BE2C (cell line): Measurements from ENCODE around the gene DOCK9.

Source experiments
- DNase-seq: peaks from one replicate; pipeline ENCODE4 v3.0.0-alpha.2; 2020
- H3K27me3 ChIP-seq: fragments of 250-450 bp; sonication (Bioruptor Pico); 2 replicates; pipeline ENCODE4 v1.5.1; 2020; ENCODE audit warnings: mild to moderate bottlenecking
- H3K36me3 ChIP-seq: fragments of 250-450 bp; sonication (Bioruptor Pico); 2 replicates; pipeline ENCODE4 v1.5.1; 2020; ENCODE audit warnings: mild to moderate bottlenecking
- H3K4me1 ChIP-seq: fragments of 250-450 bp; sonication (Bioruptor Pico); 2 replicates; pipeline ENCODE4 v1.5.1; 2020
- H3K4me3 ChIP-seq: 2 replicates; pipeline ENCODE4 v1.5.1; 2011; ENCODE audit warnings: low read depth, low read length
- H3K9me3 ChIP-seq: fragments of 250-450 bp; sonication (Bioruptor Pico); 2 replicates; pipeline ENCODE4 v1.5.1; 2020
- CTCF ChIP-seq: IDR thresholded peaks from 2 replicates; pipeline ENCODE4 v1.5.1; 2012; ENCODE audit warnings: mild to moderate bottlenecking, low read depth, low read length

DOCK9 gene

GRCh38 chr13:98780451-98780850 lies 197.4 kb downstream of the DOCK9 start:
- Histone ChIP-seq H3K36me3 (no peaks in the 10 kb centered on the region), H3K27me3 (no peaks in the 10 kb centered on the region; the same call in 1 of the 2 replicates), H3K4me3 (no peak overlapping the region), H3K9me3 (no peaks in the 10 kb centered on the region), H3K4me1 (no peaks in the 10 kb centered on the region)
- no peak for TF ChIP-seq CTCF
- DNase-seq, result no peak

DNA sequence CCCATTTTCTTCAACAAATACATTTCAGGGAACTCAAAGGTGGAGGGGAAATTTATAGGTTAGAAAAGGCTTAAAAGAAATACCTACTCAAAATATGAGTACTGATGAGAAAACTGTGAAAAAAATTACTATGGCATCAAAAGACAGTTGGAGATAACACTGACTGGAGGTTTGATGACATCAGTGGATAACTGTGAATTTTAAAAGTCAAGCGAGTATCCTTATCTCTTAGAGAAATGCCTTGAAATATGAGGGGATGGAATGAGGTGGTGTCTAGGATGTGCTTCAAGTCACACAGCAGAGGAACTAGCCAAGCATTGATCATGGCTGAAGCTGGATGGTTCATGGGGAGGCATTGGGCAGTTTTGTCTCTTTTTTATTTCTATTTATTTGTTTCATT lies 198.2 kb downstream of the DOCK9 start:
- no peak for TF ChIP-seq CTCF
- no peaks in the 10 kb centered on the region for H3K36me3 ChIP-seq
- no peaks in the 10 kb centered on the region for H3K9me3 ChIP-seq
- no peaks in the 10 kb centered on the region; the same call in 1 of the 2 replicates for H3K27me3 ChIP-seq
- H3K4me1 ChIP-seq, result no peaks in the 10 kb centered on the region
- no peak for DNase-seq
- H3K4me3 ChIP-seq, result no peak overlapping the region

DNA sequence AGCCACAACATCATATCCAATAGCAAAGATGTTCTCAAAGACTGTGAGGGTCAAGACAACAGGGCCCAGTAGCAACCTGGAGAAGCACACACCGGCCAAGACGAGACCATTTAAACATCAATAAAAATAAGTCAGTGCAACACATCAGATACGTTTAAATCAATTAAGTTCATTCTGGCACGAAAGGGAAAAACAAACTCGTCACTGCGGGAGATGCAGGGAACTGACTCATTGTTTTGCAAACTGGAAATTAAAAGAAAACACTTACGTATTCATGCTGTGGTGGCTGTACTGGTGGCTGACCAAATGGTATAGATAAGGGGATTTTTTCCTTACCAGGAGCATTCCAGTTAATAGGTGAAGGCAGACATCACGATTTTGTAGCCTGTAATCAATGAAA lies 199.1 kb downstream of the DOCK9 start:
- no peak for DNase-seq
- H3K36me3 ChIP-seq, result no peaks in the 10 kb centered on the region
- H3K4me1 ChIP-seq, result no peaks in the 10 kb centered on the region
- TF ChIP-seq CTCF, result no peak
- no peaks in the 10 kb centered on the region; the same call in 1 of the 2 replicates for H3K27me3 ChIP-seq
- H3K4me3 ChIP-seq, result no peak overlapping the region
- H3K9me3 ChIP-seq, result no peaks in the 10 kb centered on the region

DNA sequence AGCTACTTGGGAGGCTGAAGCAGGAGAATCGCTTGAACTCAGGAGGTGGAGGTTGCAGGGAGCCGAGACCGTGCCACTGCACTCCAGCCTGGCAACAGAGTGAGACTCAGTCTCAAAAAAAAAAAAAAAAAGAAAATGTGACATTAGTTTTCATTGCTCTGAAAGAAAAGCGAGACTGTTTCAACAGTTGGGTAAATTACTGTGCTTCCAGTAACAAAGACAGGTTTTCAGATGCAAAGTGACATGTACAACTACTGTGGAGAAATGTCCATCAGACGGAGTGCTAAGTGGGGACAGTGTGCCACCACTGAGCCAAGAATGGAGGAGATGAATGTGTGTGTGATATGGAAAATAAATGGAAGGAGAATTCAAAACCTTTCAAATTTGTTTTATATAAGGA lies 201.2 kb downstream of the DOCK9 start:
- no peak overlapping the region for H3K4me3 ChIP-seq
- DNase-seq, result no peak
- no peak for TF ChIP-seq CTCF
- H3K27me3 ChIP-seq, result no peaks in the 10 kb centered on the region
- no peaks in the 10 kb centered on the region for H3K36me3 ChIP-seq
- no peaks in the 10 kb centered on the region for H3K9me3 ChIP-seq
- no peaks in the 10 kb centered on the region for H3K4me1 ChIP-seq

GRCh38 chr13:98775844-98776598 lies 201.8 kb downstream of the DOCK9 start:
- no peaks in the 10 kb centered on the region for H3K27me3 ChIP-seq
- H3K9me3 ChIP-seq, result no peaks in the 10 kb centered on the region
- H3K4me1 ChIP-seq, result no peaks in the 10 kb centered on the region
- DNase-seq, result no peak
- no peak for TF ChIP-seq CTCF
- H3K4me3 ChIP-seq, result no peak overlapping the region
- no peaks in the 10 kb centered on the region for H3K36me3 ChIP-seq

DNA sequence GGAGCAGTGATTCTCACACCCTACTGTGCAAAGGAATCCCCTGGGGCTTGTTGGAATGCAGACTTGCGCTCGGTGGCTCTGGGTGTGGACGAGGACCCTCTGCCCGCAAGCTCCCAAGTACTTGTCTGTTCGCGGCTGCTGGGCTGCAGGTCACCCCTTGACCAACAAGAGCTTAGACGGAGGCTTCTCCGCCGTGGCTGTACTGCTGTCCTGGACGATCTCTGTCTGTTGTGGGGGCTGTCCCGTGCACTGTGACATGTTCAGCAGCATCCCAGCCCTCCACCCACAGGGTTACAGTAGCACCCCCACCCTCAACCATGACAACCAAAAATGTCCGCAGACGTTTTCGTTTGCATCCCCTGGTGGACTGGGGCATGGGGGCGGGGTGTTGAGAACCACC lies 202.5 kb downstream of the DOCK9 start:
- H3K27me3 ChIP-seq, result no peaks in the 10 kb centered on the region
- no peaks in the 10 kb centered on the region for H3K9me3 ChIP-seq
- H3K4me3 ChIP-seq, result no peak overlapping the region
- no peak for DNase-seq
- no peaks in the 10 kb centered on the region for H3K36me3 ChIP-seq
- no peak for TF ChIP-seq CTCF
- no peaks in the 10 kb centered on the region for H3K4me1 ChIP-seq
